ENCODE data around the gene ZNF597.
A peak's percentile ranks its signal among the peaks of the same experiment; 100 is the strongest.

ZNF597 gene

DNA sequence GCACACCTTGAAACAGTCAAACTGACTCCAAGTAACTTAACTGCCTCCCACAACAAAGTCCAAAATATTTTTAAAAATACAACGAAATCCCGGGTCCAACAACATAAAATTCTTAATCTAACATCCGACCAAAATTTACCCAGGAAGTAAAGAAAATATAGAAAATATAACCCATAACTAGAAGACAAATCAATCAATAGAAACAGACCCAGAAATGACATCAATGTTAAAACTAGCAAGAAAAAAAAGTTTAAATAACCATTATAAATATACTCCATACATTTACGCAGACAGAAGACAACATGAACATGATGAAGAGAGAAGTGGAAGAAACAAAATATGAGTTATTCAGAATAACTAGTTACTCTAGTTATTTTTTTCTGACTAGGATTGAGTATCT lies 3.7 kb downstream of the ZNF597 start:
- DNase-seq, result no peak

DNA sequence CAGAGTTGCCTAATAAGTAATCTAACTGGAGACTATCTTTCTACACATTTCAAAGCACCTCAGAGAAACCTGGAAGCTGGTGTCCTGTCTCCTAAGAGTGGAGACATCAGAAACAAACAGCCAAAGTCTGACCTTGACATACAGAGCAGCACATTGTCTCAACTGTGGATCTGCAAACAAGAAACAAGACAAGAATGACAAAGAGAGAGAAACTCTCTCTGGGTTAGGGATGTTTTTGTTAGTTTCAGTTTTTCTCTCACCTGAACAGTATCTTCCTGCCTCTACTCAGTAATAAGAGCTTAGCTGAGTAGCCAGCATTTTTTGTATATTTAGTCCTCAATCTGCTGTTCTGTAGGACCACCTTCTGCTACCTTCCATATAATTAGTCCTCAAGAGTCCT lies 8.9 kb downstream of the ZNF597 start:
- DNase-seq, result no peak

DNA sequence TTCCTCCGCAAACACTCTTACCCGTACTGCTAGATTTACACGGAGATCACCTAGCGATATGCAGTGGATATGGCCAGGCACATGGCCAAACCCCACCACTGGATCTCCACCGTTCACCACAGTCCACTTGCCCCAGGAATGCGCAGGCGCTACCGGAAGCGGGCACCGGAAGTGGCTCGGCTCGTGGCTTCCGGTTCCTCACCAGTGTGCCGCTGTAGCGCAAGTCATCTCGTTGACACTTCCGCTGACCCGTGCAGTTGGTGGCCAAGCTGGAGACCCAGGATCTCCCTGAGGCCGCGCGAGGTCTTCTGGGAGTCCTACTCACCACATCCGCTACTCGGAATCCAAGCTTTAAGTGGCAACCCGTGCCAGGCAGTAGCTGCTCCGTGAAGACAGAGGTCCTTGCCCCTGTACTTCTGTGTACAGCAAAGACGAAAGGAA lies 11.5 kb downstream of the ZNF597 start:
- DNase-seq, result peak; percentile 64

DNA sequence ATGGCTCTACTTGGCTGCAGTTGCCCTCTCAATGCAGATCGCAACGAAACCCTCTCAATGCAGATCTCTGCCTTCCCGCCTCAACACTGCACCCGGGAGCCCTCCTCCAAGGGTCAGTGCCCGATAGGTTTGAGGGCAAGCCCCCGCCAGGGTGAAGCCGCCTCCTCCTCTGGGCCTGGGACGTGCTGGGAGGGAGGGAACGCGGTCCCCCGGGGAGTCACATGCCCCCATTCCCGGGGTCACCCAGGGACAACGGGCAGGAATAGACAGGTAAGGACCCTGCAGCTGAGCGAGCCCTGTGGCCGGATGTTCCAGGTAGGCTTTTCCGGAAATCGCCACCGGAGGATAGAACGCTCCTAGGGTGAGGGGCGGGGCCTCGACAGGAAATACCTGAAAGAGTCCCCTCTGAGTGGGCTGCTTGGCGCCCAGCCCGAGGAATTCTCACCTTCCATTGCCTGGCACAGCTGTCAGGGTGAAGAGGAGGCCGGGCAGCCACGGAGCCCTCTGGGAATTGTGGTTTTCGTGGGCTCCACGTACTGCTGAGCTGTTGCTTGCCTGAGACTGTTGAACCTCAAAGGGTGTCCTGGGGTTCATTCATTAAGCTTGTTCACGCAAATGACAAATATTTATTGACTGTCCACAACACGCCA lies 29.4 kb downstream of the ZNF597 start:
- no peak for DNase-seq

DNA sequence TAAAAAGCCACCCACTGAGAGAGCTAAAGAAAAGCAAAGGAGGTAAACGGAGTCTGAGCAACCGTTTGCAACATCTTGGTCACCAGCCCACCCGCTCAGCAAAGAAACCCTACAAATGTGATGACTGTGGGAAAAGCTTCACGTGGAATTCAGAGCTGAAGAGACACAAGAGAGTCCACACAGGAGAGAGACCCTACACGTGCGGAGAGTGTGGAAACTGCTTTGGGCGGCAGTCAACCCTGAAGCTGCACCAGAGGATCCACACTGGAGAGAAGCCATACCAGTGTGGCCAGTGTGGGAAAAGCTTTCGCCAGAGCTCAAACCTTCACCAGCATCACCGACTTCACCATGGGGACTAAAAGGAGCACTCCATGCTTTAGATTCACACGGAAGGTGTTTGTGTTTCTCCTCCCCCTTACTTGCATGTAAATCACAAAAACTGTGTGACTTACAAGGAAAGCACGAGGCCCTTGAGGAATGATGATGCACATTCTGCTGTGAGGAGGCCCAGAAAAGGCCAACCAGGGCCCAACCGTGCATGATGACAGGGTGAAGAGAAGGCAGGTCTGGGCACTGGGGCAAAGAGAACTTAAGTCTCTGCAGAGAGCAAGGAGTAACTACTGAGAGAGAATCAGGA lies 34.6 kb downstream of the ZNF597 start:
- no peak for DNase-seq

DNA sequence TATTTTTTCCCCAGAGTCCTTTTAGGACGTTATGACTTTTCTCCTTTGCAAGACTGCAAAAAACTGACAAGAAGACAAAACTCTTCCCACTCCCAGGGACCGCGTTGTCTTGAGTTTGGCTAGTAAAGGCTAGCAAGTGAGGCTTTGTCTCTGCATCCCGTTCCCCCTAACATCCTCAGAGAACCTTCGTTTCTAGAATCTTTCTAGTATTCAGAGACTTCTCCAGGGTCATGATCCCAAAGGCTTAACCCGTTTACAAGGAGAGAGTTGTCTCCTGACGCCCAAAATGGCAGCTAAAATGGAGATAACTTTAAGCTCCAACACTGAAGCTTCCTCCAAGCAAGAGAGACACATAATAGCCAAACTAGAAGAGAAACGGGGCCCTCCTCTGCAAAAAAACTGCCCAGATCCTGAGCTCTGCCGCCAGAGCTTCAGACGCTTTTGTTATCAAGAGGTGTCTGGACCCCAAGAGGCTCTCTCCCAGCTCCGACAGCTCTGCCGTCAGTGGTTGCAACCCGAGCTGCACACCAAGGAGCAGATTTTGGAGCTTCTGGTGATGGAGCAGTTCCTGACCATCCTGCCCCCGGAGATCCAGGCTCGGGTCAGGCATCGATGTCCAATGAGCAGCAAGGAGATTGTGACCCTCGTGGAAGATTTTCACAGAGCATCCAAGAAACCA lies 41.4 kb downstream of the ZNF597 start:
- no peak for DNase-seq

DNA sequence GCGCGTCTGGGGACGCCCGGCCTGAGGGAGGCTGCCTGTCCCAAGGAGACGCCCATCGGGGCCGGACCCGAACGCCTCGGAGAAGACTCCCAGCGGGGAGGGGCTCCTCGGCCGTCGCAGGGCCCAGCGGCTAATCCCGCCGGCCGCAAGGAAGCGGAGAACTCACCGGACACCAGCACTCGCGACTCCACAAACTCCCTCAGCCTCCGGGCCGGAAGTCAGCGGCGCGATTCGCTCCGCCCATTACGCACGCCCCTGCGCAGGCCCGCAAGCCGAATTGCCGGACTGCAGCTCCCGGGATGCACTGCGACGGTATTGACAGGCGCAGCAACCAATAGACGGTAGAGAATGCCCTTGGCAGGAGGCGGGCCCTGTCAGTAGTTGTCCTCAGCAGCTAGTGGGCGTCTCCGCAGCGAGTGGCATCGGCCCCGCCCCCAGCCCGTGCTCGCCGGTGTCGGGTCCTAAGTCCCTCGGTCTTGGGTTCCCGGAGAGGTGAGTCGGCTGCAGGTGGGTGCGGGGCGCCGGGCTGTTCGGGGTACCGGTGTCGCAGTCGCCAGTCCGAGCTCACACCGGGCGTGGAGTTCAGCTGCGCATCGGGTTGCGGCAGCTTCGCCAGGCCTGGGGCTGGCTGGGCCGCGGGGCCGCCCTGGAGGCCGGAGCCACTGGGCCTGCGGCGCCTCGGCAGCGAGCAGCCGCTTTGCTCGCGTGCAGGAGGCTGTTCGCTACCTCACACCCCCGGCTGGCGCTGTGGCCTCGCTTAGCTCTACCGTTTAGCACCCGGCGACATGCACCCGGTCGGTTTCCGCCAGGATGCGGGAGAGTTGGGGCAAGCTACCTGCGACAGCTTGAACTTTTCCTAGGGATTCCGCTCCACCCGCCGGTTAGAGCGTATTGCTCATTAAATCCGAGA lies 42.3 kb downstream of the ZNF597 start, which contains the start of the genes ZNF174 and ZSCAN32:
Gene ZNF174 (plus strand): TSS at position 437 of the 910 bp plus-strand sequence. CDS start 790 bp downstream, outside the sequence.
Gene ZSCAN32 (minus strand): TSS at position 226 of the 910 bp plus-strand sequence. CDS start 3,447 bp downstream, outside the sequence.
- peak; percentile 99 for DNase-seq

DNA sequence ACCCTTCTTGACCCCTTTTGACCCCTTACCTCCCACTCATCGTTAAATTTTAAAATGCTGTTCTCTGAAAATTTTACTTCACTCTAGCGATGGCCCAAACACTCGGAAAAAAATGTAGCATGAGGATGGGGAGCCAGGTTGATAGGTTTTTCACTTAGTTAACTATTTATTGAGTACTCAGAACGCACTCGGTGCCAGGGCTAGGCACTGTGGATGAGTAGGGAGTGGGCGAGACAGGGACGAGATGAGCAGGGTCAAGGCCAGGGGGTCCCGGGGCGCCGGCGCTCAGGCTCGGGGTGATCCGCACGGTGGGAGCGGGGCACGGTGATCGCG lies 42.9 kb downstream of the ZNF597 start:
- no peak for DNase-seq

DNA sequence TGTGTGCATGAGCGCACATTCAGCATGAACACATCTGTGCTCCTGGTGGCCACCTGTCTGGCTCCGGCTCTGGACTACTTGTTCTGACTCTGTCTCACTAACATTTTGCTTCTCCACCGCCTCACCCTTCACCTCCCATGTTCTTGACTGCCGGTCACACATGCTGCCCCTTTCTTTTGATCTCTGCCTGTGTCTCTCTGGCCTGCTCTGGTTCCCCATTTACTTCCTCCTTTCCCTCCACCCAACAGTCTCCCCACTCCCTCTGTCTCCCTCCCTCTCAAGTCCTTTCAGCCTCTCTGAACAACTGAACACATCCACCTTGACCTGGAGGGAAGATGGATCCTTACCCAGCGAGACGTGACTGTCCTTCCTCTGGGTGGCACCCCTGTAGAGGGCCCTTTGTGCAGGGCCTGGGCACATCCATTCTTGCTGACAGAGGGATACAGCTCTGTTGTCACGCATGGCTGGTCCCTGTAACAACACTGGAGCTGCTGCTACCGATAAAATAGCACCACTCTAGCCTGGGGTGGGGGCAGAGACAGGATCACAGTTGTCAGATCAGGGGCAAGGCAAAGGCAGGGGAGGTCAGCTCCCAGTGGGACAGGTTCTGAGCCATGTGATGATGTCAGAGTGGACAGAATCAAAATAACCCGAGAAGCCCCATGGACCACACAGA lies 53.5 kb downstream of the ZNF597 start:
- no peak for DNase-seq

DNA sequence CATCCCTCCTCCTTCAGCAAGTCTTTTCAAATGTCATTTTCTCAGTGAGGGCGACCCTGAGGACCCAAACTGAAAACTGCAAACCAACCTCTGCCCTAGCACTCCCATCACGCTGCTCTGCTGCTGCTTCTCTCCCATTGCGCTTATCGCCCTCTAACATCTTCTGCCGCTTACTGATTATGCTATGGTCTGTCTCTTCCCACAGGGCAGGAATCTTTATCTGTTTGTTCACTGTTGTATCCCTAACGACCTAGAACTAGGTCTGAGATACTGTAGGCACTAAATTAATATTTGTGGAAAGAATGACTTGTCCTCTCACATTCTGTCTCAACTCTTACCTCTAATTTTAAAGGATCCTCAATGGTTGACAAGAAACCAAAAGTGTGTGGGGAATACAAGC lies 55.0 kb downstream of the ZNF597 start:
- DNase-seq, result no peak

DNA sequence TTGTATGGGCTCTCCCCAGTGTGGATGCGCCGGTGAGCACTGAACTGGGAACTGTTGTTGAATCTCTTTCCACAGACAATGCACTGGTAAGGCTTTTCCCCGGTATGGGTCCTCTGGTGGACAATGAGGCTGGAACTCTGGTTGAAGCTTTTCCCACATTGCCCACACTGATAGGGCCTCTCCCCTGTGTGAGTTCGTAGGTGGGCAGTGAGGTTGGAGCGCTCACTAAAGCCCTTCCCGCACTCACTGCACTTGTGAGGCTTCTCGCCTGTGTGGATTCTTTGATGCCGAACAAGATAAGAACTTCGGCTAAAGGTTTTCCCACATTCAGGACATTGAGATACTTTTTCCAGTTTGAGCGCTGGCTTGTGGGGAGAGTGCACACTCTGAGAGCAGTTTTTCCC lies 60.3 kb downstream of the ZNF597 start:
- DNase-seq, result no peak
